Measurements from ENCODE around the gene RBM17. TPM values are rescaled to one million over a fixed set of nuclear protein-coding genes. Genes with fewer than 3 reads are reported as not detected.
A peak's percentile ranks its signal among the peaks of the same experiment; 100 is the strongest.

The RBM17 gene
- total and polyA plus RNA-seq, 2 of the 13 experiments (the other 11 are each of a cell fraction or from before 2014, with no cell fraction given), result 30.7 to 77.5 TPM

DNA sequence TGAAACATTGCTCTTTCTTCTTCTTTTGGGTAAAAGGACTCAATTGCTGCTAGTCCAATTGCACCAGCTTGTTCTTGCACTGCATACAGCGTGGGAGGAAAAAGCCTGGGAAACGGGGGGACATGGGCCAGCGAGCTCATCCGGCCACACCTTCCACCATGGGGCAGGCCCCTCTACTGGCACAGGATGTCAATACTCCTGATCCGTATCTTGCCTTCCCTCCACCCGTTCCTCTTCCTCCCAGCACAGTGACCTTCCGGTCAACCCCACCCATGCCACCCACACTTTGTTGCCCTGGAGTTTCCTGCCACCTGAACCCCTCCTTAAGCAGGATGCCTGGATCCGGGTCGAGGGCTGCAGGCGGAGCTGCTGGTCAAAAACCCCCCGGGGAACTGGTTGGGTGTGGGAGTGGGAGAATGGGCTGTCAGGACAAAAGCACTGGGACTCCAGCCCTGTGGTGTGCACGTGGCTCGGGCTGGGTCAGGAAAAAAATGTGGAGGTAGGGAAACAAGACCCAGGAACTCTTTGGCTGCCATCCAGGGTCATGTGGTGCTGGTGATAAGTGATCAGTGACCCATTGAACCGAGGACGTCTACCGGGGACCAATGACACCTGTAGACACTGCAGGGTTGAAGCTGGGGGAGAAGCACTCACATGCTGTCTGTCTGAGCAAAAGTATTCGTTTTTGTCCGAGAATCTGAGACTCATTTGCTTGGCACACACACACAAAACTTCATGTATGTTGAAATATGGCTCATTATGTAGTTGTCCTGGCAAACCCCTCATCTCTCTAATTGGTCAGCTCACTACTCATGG lies 34.8 kb upstream of the RBM17 start (continued):
- TF ChIP-seq ZNF546 (CRISPR knock-in tag; conservative IDR thresholded peaks at IDR 0.05) (no peak), HES4 (CRISPR knock-in tag; IDR thresholded peaks at IDR 0.05; ENCODE audit: borderline replicate concordance) (peak; percentile 32; the same call in 1 of the 2 replicates), ZNF614 (CRISPR knock-in tag; IDR thresholded peaks at IDR 0.05; ENCODE audit: borderline replicate concordance) (no peak), KDM5A (IDR thresholded peaks at IDR 0.05; ENCODE audit: borderline replicate concordance, low read length) (no peak), YEATS4 (CRISPR knock-in tag; IDR thresholded peaks at IDR 0.05; ENCODE audit: borderline replicate concordance) (no peak), STAG1 (CRISPR knock-in tag; IDR thresholded peaks at IDR 0.05) (no peak), RXRA (CRISPR knock-in tag; IDR thresholded peaks at IDR 0.05) (no peak; the same call in 1 of the 2 replicates), SALL1 (CRISPR knock-in tag; IDR thresholded peaks at IDR 0.05) (peak; percentile 84), KDM4B (CRISPR knock-in tag; IDR thresholded peaks at IDR 0.05) (no peak), EZH2 (conservative IDR thresholded peaks at IDR 0.05; ENCODE audit: low read depth, low read length) (no peak), NFRKB (IDR thresholded peaks at IDR 0.05) (no peak), GTF2F1 (IDR thresholded peaks at IDR 0.05; ENCODE audit: low read length) (no peak), CAMTA2 (CRISPR knock-in tag; IDR thresholded peaks at IDR 0.05; ENCODE audit: borderline replicate concordance) (no peak), ZFP36L1 (CRISPR knock-in tag; IDR thresholded peaks at IDR 0.05) (no peak), CBX2 (IDR thresholded peaks at IDR 0.05; ENCODE audit: low read depth, low read length) (no peak), CBX2 (CRISPR knock-in tag; IDR thresholded peaks at IDR 0.05; ENCODE audit: low read depth) (no peak), NFIC (IDR thresholded peaks at IDR 0.05; ENCODE audit: low read length) (peak; percentile 25; the same call in 1 of the 2 replicates)
- TF ChIP-seq, protein P1, sequence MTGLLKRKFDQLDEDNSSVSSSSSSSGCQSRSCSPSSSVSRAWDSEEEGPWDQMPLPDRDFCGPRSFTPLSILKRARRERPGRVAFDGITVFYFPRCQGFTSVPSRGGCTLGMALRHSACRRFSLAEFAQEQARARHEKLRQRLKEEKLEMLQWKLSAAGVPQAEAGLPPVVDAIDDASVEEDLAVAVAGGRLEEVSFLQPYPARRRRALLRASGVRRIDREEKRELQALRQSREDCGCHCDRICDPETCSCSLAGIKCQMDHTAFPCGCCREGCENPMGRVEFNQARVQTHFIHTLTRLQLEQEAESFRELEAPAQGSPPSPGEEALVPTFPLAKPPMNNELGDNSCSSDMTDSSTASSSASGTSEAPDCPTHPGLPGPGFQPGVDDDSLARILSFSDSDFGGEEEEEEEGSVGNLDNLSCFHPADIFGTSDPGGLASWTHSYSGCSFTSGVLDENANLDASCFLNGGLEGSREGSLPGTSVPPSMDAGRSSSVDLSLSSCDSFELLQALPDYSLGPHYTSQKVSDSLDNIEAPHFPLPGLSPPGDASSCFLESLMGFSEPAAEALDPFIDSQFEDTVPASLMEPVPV (CRISPR knock-in tag; IDR thresholded peaks at IDR 0.05), result no peak
- TF ChIP-seq, protein P2, sequence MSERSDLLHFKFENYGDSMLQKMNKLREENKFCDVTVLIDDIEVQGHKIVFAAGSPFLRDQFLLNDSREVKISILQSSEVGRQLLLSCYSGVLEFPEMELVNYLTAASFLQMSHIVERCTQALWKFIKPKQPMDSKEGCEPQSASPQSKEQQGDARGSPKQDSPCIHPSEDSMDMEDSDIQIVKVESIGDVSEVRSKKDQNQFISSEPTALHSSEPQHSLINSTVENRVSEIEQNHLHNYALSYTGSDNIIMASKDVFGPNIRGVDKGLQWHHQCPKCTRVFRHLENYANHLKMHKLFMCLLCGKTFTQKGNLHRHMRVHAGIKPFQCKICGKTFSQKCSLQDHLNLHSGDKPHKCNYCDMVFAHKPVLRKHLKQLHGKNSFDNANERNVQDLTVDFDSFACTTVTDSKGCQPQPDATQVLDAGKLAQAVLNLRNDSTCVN (CRISPR knock-in tag; IDR thresholded peaks at IDR 0.05; ENCODE audit: borderline replicate concordance), result no peak
- TF ChIP-seq, protein P3, sequence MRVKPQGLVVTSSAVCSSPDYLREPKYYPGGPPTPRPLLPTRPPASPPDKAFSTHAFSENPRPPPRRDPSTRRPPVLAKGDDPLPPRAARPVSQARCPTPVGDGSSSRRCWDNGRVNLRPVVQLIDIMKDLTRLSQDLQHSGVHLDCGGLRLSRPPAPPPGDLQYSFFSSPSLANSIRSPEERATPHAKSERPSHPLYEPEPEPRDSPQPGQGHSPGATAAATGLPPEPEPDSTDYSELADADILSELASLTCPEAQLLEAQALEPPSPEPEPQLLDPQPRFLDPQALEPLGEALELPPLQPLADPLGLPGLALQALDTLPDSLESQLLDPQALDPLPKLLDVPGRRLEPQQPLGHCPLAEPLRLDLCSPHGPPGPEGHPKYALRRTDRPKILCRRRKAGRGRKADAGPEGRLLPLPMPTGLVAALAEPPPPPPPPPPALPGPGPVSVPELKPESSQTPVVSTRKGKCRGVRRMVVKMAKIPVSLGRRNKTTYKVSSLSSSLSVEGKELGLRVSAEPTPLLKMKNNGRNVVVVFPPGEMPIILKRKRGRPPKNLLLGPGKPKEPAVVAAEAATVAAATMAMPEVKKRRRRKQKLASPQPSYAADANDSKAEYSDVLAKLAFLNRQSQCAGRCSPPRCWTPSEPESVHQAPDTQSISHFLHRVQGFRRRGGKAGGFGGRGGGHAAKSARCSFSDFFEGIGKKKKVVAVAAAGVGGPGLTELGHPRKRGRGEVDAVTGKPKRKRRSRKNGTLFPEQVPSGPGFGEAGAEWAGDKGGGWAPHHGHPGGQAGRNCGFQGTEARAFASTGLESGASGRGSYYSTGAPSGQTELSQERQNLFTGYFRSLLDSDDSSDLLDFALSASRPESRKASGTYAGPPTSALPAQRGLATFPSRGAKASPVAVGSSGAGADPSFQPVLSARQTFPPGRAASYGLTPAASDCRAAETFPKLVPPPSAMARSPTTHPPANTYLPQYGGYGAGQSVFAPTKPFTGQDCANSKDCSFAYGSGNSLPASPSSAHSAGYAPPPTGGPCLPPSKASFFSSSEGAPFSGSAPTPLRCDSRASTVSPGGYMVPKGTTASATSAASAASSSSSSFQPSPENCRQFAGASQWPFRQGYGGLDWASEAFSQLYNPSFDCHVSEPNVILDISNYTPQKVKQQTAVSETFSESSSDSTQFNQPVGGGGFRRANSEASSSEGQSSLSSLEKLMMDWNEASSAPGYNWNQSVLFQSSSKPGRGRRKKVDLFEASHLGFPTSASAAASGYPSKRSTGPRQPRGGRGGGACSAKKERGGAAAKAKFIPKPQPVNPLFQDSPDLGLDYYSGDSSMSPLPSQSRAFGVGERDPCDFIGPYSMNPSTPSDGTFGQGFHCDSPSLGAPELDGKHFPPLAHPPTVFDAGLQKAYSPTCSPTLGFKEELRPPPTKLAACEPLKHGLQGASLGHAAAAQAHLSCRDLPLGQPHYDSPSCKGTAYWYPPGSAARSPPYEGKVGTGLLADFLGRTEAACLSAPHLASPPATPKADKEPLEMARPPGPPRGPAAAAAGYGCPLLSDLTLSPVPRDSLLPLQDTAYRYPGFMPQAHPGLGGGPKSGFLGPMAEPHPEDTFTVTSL (CRISPR knock-in tag; IDR thresholded peaks at IDR 0.05; ENCODE audit: borderline replicate concordance), result no peak
- TF ChIP-seq, protein P4, sequence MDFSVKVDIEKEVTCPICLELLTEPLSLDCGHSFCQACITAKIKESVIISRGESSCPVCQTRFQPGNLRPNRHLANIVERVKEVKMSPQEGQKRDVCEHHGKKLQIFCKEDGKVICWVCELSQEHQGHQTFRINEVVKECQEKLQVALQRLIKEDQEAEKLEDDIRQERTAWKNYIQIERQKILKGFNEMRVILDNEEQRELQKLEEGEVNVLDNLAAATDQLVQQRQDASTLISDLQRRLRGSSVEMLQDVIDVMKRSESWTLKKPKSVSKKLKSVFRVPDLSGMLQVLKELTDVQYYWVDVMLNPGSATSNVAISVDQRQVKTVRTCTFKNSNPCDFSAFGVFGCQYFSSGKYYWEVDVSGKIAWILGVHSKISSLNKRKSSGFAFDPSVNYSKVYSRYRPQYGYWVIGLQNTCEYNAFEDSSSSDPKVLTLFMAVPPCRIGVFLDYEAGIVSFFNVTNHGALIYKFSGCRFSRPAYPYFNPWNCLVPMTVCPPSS (IDR thresholded peaks at IDR 0.05), result no peak

Measured in HepG2 (cell line).